ENCODE data around the gene CYP4F11. TPM values are rescaled to one million over a fixed set of nuclear protein-coding genes. Genes with fewer than 3 reads are reported as not detected.

Gene CYP4F11
- polyA plus RNA-seq, 1 experiment = not detected

GRCh38 chr19:15919243-15919642 is 15.1 kb downstream of the CYP4F11 start:
- Histone ChIP-seq H3K36me3 (ENCODE audit: control insufficient read depth, insufficient read depth, low read length) (no peaks in the 10 kb centered on the region), H3K4me3 (ENCODE audit: low read depth, low read length) (no peak overlapping the region), H3K27me3 (ENCODE audit: control insufficient read depth, insufficient read depth, low read length) (no peaks in the 10 kb centered on the region)
- POLR2A ChIA-PET = no interaction called here
- CTCF ChIA-PET = interaction anchor here (1.0 kb wide), 1 partner anchor 14 kb away, joined by 3 read pairs; no protein-coding TSS in a partner anchor
- TF ChIP-seq CTCF (IDR thresholded peaks at IDR 0.05; ENCODE audit: insufficient read depth, low read depth, low read length) = no peak
- no peak for DNase-seq (ENCODE audit: low read depth)

- ChIA-PET CTCF (interaction anchor here (0.5 kb wide), 2 partner anchors 37 to 784 kb away, joined by 3 read pairs; no protein-coding TSS in a partner anchor), POLR2A (no interaction called here)
- Histone ChIP-seq H3K4me3 (ENCODE audit: low read depth, low read length) (no peak overlapping the region), H3K27me3 (ENCODE audit: control insufficient read depth, insufficient read depth, low read length) (no peaks in the 10 kb centered on the region), H3K36me3 (ENCODE audit: control insufficient read depth, insufficient read depth, low read length) (no peaks in the 10 kb centered on the region)
- no peak for DNase-seq (ENCODE audit: low read depth)
- no peak for TF ChIP-seq CTCF (IDR thresholded peaks at IDR 0.05; ENCODE audit: insufficient read depth, low read depth, low read length)
Measured at GRCh38 chr19:15915109-15915508, 19.2 kb downstream of the CYP4F11 start.

GRCh38 chr19:15913830-15914229 is 20.5 kb downstream of the CYP4F11 start:
- ChIA-PET POLR2A (no interaction called here), CTCF (no interaction called here)
- H3K27me3 ChIP-seq (ENCODE audit: control insufficient read depth, insufficient read depth, low read length) = no peaks in the 10 kb centered on the region
- H3K4me3 ChIP-seq (ENCODE audit: low read depth, low read length) = no peak overlapping the region
- no peak for TF ChIP-seq CTCF (IDR thresholded peaks at IDR 0.05; ENCODE audit: insufficient read depth, low read depth, low read length)
- no peak for DNase-seq (ENCODE audit: low read depth)
- no peaks in the 10 kb centered on the region for H3K36me3 ChIP-seq (ENCODE audit: control insufficient read depth, insufficient read depth, low read length)

- TF ChIP-seq CTCF (IDR thresholded peaks at IDR 0.05; ENCODE audit: insufficient read depth, low read depth, low read length) = no peak
- POLR2A ChIA-PET = no interaction called here
- no peak for DNase-seq (ENCODE audit: low read depth)
- Histone ChIP-seq H3K36me3 (ENCODE audit: control insufficient read depth, insufficient read depth, low read length) (no peaks in the 10 kb centered on the region), H3K4me3 (ENCODE audit: low read depth, low read length) (no peak overlapping the region), H3K27me3 (ENCODE audit: control insufficient read depth, insufficient read depth, low read length) (no peaks in the 10 kb centered on the region)
- CTCF ChIA-PET = interaction anchor here (0.6 kb wide), 1 partner anchor 329 kb away, joined by 3 read pairs; no protein-coding TSS in a partner anchor
Measured at GRCh38 chr19:15913384-15913783, 20.9 kb downstream of the CYP4F11 start.

- no peak for TF ChIP-seq CTCF (IDR thresholded peaks at IDR 0.05; ENCODE audit: insufficient read depth, low read depth, low read length)
- POLR2A ChIA-PET = no interaction called here
- CTCF ChIA-PET = no interaction called here
- Histone ChIP-seq H3K36me3 (ENCODE audit: control insufficient read depth, insufficient read depth, low read length) (no peaks in the 10 kb centered on the region), H3K27me3 (ENCODE audit: control insufficient read depth, insufficient read depth, low read length) (no peaks in the 10 kb centered on the region), H3K4me3 (ENCODE audit: low read depth, low read length) (no peak overlapping the region)
- no peak for DNase-seq (ENCODE audit: low read depth)
Measured at GRCh38 chr19:15911599-15912235, 22.6 kb downstream of the CYP4F11 start.

All from BJ (cell line).